ENCODE results near the gene GRAMD2B. TPM values are rescaled to one million over a fixed set of nuclear protein-coding genes. Genes with fewer than 3 reads are reported as not detected.

GRAMD2B gene
- total and polyA plus RNA-seq, 5 donors from 2014 or later: 6.5 to 16.8 (median 8.1) TPM

DNA sequence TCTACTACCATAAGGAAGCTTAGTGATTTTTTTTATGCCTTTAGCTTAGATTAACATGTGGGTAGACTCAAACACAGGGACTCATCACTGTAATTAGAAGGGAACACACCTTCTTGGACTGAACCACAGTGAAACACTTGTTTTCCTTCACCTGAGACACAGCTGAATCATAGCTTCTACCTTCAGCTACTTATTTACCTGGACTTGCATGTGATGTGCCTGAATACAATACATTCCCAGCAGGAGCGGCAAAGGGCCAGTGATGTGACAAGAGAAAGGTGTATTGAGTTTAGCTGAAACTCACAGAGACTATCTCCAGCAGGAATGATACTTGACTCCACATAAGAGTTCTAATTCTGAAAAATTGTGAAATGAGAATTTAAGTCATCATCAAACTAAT lies 37.8 kb downstream of the GRAMD2B start:
- peak overlapping the region in 2 of 3 donors; percentile 3 to 63 for H3K27ac Mint-ChIP-seq

DNA sequence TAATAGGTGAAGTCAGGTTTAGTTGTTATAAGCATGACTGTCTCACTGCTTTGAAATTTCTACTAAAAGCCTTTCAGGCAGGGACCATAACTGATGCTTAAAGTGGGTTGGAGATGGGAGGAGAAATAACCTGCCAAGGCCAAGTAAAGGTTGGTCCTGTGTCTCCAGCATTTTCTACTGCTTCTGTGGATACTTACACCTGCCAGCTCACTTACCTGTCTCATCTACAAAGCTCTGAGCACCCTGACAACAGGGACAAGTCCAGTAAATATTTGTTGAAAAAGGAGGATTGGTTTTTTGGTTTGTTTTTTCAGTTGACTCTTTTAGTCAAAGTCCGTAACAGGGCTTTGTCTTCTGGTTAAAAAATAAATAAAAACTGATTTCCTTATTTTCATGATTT lies 38.6 kb downstream of the GRAMD2B start:
- H3K4me3 Mint-ChIP-seq: no peak overlapping the region
- DNase-seq (no peak), ATAC-seq (ENCODE audit: low read depth in 2 of 2) (no peak)
- no peak overlapping the region for H3K27ac Mint-ChIP-seq
- Histone ChIP-seq H3K36me3 (ENCODE audit: control insufficient read depth, insufficient read depth, low read length) (peaks cover 4% of the 10 kb centered on the region), H3K4me3 (ENCODE audit: low read depth, low read length) (no peak overlapping the region), H3K4me1 (ENCODE audit: control insufficient read depth, insufficient read depth, low read length, poor library complexity, severe bottlenecking) (peaks cover 3% of the 10 kb centered on the region), H3K27ac (ENCODE audit: insufficient read depth, low read length, poor library complexity, severe bottlenecking) (no peak overlapping the region), H3K9me3 (ENCODE audit: control insufficient read depth in 2 of 2, low read length in 2 of 2) (no peaks in the 10 kb centered on the region), H3K27me3 (ENCODE audit: control insufficient read depth, insufficient read depth, low read length) (no peaks in the 10 kb centered on the region)
- no peaks in the 10 kb centered on the region for H3K27me3 Mint-ChIP-seq
- peaks cover 17 to 36% (median 24%) of the 10 kb centered on the region in 4 donors for H3K4me1 Mint-ChIP-seq
- H3K9me3 Mint-ChIP-seq: no peaks in the 10 kb centered on the region
- H3K36me3 Mint-ChIP-seq: peaks cover 23% of the 10 kb centered on the region

More for the DNA sequence above, 37.8 kb downstream of the GRAMD2B start:
- Mint-ChIP-seq H3K9me3 (no peaks in the 10 kb centered on the region), H3K4me3 (no peak overlapping the region), H3K27me3 (no peaks in the 10 kb centered on the region), H3K4me1 (peaks cover 17 to 43% (median 30%) of the 10 kb centered on the region in 4 donors), H3K36me3 (peaks cover 15% of the 10 kb centered on the region)
- Histone ChIP-seq H3K36me3 (ENCODE audit: control insufficient read depth, insufficient read depth, low read length) (peaks cover 4% of the 10 kb centered on the region), H3K9me3 (ENCODE audit: control insufficient read depth in 2 of 2, low read length in 2 of 2) (no peaks in the 10 kb centered on the region), H3K4me1 (ENCODE audit: control insufficient read depth, insufficient read depth, low read length, poor library complexity, severe bottlenecking) (peaks cover 11% of the 10 kb centered on the region), H3K4me3 (ENCODE audit: low read depth, low read length) (no peak overlapping the region), H3K27ac (ENCODE audit: insufficient read depth, low read length, poor library complexity, severe bottlenecking) (no peak overlapping the region), H3K27me3 (ENCODE audit: control insufficient read depth, insufficient read depth, low read length) (no peaks in the 10 kb centered on the region)
- DNase-seq (no peak), ATAC-seq (ENCODE audit: low read depth in 2 of 2) (no peak)

DNA sequence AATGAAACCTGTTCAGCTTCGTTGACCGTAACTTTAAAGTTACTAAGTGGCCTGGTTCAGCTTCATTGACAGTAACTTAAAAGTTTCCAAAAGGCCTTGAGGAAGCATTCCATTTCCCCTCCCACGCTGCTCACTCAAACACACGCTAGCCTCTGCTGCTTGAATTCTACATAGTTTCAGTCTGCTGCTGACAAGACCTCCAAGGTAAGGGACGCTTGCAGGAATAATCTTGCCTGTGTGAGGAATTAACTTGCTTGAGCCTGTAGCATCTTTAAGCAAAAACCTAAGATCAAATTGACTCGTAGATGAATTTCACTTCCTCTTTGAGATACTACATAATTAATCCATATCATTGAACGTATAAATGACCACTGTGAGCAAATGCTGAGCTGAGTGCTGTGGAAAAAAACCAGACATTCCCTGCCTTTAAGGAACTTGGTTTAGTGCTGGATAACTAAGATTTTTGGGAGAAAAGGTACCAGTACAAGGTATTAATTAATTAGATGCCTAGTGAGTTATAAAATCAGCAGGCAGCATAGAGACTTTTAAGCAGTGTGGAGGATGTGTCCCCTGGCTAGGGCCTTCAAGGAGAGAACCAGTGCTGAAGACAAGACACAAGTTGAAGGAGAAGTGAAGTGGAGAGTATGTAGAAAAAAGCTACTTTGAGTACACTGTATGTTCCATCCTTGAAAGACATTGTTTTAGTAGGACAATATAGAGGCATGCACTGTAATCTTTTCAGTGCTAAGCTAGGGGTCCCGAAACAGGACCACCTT lies 39.2 kb downstream of the GRAMD2B start:
- ATAC-seq (ENCODE audit: low read depth in 2 of 2) (no peak), DNase-seq (no peak)
- Histone ChIP-seq H3K4me3 (ENCODE audit: low read depth, low read length) (no peak overlapping the region), H3K36me3 (ENCODE audit: control insufficient read depth, insufficient read depth, low read length) (peaks cover 4% of the 10 kb centered on the region), H3K9me3 (ENCODE audit: control insufficient read depth in 2 of 2, low read length in 2 of 2) (no peaks in the 10 kb centered on the region), H3K27ac (ENCODE audit: insufficient read depth, low read length, poor library complexity, severe bottlenecking) (no peak overlapping the region), H3K4me1 (ENCODE audit: control insufficient read depth, insufficient read depth, low read length, poor library complexity, severe bottlenecking) (peaks cover 3% of the 10 kb centered on the region), H3K27me3 (ENCODE audit: control insufficient read depth, insufficient read depth, low read length) (no peaks in the 10 kb centered on the region)
- peaks cover 17 to 36% (median 22%) of the 10 kb centered on the region in 4 donors for H3K4me1 Mint-ChIP-seq
- H3K27me3 Mint-ChIP-seq: no peaks in the 10 kb centered on the region
- H3K4me3 Mint-ChIP-seq: no peak overlapping the region
- H3K9me3 Mint-ChIP-seq: no peaks in the 10 kb centered on the region
- peaks cover 20% of the 10 kb centered on the region for H3K36me3 Mint-ChIP-seq
- peak overlapping the region; percentile 6 to 86 (median 34) for H3K27ac Mint-ChIP-seq

DNA sequence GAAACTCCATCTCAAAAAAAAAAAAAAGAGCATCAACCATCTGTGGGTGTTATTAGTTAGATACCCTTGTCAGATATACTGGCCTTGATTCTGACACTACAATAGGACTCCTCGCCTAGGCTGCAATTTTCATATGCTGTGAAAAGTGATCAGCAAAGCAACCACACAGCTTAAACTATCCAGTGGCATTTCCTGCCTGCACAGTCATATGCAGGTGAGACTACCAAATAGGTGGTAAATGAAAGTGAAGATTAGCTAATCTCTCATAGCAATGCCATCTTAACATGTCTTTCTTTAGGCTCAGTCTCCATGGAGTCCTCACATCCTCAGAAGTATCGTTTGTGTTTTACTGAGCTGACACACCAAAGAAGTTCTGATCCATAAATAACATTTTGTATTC lies 40.8 kb downstream of the GRAMD2B start:
- Histone ChIP-seq H3K4me1 (ENCODE audit: control insufficient read depth, insufficient read depth, low read length, poor library complexity, severe bottlenecking) (peaks cover 3% of the 10 kb centered on the region), H3K4me3 (ENCODE audit: low read depth, low read length) (no peak overlapping the region), H3K9me3 (ENCODE audit: control insufficient read depth in 2 of 2, low read length in 2 of 2) (no peaks in the 10 kb centered on the region), H3K27ac (ENCODE audit: insufficient read depth, low read length, poor library complexity, severe bottlenecking) (no peak overlapping the region), H3K36me3 (ENCODE audit: control insufficient read depth, insufficient read depth, low read length) (peaks cover 4% of the 10 kb centered on the region), H3K27me3 (ENCODE audit: control insufficient read depth, insufficient read depth, low read length) (no peaks in the 10 kb centered on the region)
- H3K27ac Mint-ChIP-seq: peak overlapping the region; percentile 20 to 86 (median 83)
- peaks cover 17% of the 10 kb centered on the region for H3K36me3 Mint-ChIP-seq
- H3K27me3 Mint-ChIP-seq: no peaks in the 10 kb centered on the region
- no peaks in the 10 kb centered on the region for H3K9me3 Mint-ChIP-seq
- peaks cover 17 to 32% (median 20%) of the 10 kb centered on the region in 4 donors for H3K4me1 Mint-ChIP-seq
- DNase-seq (peak in 1 of 3 donors; percentile 75), ATAC-seq (ENCODE audit: low read depth in 2 of 2) (peak; percentile 80 to 90)
- H3K4me3 Mint-ChIP-seq: no peak overlapping the region

DNA sequence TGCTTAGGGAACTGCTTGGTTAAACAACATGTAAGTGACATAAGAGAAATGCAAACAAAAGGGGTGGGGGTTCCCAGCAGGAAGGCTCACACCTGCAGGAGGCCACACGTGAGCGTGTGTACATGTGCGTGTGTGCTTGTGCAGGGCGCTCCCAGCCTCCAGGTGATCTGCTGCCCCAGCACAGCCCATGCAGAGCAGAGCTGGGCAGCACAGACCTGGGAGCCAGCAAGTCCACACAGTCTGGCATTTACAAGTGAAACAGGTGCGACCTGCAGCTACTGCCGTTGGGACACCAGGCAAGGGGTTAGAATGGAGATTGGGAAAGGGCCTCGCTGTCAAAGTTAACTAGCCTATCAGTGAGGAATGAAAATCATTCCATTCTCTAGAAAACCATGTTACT lies 41.8 kb downstream of the GRAMD2B start:
- Mint-ChIP-seq H3K36me3 (peaks cover 24% of the 10 kb centered on the region), H3K4me1 (peaks cover 17 to 32% (median 20%) of the 10 kb centered on the region in 4 donors), H3K9me3 (no peaks in the 10 kb centered on the region), H3K27me3 (no peaks in the 10 kb centered on the region), H3K4me3 (no peak overlapping the region), H3K27ac (peak overlapping the region in 1 of 3 donors; percentile 86)
- DNase-seq (no peak), ATAC-seq (ENCODE audit: low read depth in 2 of 2) (no peak)
- H3K4me3 ChIP-seq (ENCODE audit: low read depth, low read length): no peak overlapping the region
- no peaks in the 10 kb centered on the region for H3K27me3 ChIP-seq (ENCODE audit: control insufficient read depth, insufficient read depth, low read length)
- no peaks in the 10 kb centered on the region for H3K9me3 ChIP-seq (ENCODE audit: control insufficient read depth in 2 of 2, low read length in 2 of 2)
- H3K36me3 ChIP-seq (ENCODE audit: control insufficient read depth, insufficient read depth, low read length): peaks cover 4% of the 10 kb centered on the region
- H3K27ac ChIP-seq (ENCODE audit: insufficient read depth, low read length, poor library complexity, severe bottlenecking): no peak overlapping the region
- H3K4me1 ChIP-seq (ENCODE audit: control insufficient read depth, insufficient read depth, low read length, poor library complexity, severe bottlenecking): peaks cover 3% of the 10 kb centered on the region

DNA sequence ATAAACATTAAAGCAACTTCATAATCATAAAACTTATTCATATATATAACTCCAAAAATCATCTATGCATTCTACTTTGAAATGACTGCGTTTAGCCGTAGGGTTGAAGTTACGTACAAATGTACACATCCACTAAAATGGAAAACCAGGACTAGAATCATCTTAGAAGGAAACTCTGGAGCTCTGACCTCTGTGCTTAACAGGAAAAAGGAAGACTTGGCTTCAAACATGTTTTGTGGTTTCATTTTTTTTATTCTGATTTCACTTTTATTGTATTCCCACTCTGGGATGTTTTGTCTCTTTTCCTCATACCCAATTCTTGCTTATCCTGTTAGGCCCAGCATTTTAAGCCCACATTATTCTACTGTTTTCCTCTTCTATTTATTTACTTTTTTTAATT lies 44.9 kb downstream of the GRAMD2B start:
- Mint-ChIP-seq H3K4me3 (no peak overlapping the region), H3K27me3 (no peaks in the 10 kb centered on the region), H3K27ac (no peak overlapping the region), H3K9me3 (no peaks in the 10 kb centered on the region), H3K36me3 (peaks cover 31% of the 10 kb centered on the region), H3K4me1 (peaks cover 13 to 20% (median 16%) of the 10 kb centered on the region in 4 donors)
- Histone ChIP-seq H3K27me3 (ENCODE audit: control insufficient read depth, insufficient read depth, low read length) (no peaks in the 10 kb centered on the region), H3K9me3 (ENCODE audit: control insufficient read depth in 2 of 2, low read length in 2 of 2) (no peaks in the 10 kb centered on the region), H3K4me3 (ENCODE audit: low read depth, low read length) (no peak overlapping the region), H3K27ac (ENCODE audit: insufficient read depth, low read length, poor library complexity, severe bottlenecking) (no peak overlapping the region), H3K4me1 (ENCODE audit: control insufficient read depth, insufficient read depth, low read length, poor library complexity, severe bottlenecking) (peaks cover 3% of the 10 kb centered on the region), H3K36me3 (ENCODE audit: control insufficient read depth, insufficient read depth, low read length) (peaks cover 11% of the 10 kb centered on the region)
- DNase-seq: no peak
- no peak for ATAC-seq (ENCODE audit: low read depth in 2 of 2)

DNA sequence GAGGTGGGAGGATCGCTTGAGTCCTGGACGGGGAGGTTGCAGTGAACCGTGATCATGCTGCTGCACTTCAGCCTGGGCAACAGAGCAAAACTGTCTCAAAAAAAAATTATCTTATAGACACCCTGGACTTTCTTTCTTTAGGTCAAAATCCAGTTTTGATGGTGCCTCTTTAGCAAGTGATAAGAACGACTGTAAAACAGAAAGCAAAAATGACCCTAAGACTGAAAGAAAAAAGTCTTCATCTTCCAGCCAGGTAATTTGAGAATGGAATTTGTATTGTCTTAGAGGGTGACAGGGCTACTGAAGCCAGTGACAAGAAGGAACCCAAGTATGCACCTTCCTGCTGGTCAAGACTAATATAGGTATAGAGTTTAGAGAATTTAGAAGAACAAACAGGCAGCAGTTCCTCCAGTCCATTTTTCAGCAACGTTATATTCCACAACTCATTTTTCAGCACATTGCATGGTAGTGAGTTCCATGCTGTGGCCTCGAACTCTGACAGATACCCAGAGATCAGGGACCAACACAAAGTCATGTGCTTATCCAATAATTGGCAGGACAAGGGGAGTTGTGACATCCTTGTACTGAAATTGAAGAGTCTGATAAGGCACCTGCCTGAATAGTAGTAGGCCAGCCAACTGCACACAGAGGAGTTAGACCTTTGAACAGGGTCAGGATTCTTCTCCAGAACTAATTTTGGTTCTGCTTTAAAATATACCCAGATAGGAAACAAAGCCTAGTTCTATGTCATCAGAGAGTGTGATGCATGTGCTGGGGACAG lies 46.5 kb downstream of the GRAMD2B start:
- Histone ChIP-seq H3K9me3 (ENCODE audit: control insufficient read depth in 2 of 2, low read length in 2 of 2) (no peaks in the 10 kb centered on the region), H3K4me1 (ENCODE audit: control insufficient read depth, insufficient read depth, low read length, poor library complexity, severe bottlenecking) (no peaks in the 10 kb centered on the region), H3K27me3 (ENCODE audit: control insufficient read depth, insufficient read depth, low read length) (no peaks in the 10 kb centered on the region), H3K4me3 (ENCODE audit: low read depth, low read length) (no peak overlapping the region), H3K36me3 (ENCODE audit: control insufficient read depth, insufficient read depth, low read length) (peaks cover 19% of the 10 kb centered on the region), H3K27ac (ENCODE audit: insufficient read depth, low read length, poor library complexity, severe bottlenecking) (no peak overlapping the region)
- no peak for DNase-seq
- no peaks in the 10 kb centered on the region for H3K9me3 Mint-ChIP-seq
- H3K36me3 Mint-ChIP-seq: peaks cover 37% of the 10 kb centered on the region
- H3K27me3 Mint-ChIP-seq: no peaks in the 10 kb centered on the region
- no peak overlapping the region for H3K4me3 Mint-ChIP-seq
- peaks cover 0 to 4% (median 4%) of the 10 kb centered on the region in 4 donors for H3K4me1 Mint-ChIP-seq
- H3K27ac Mint-ChIP-seq: peak overlapping the region in 1 of 3 donors; percentile 47
- ATAC-seq (ENCODE audit: low read depth in 2 of 2): no peak

All from CD4-positive, CD25-positive, alpha-beta regulatory T cell (primary cell).